ENCODE data around the gene ZBTB7B. TPM values are rescaled to one million over a fixed set of nuclear protein-coding genes. Genes with fewer than 3 reads are reported as not detected.

Gene ZBTB7B
- total and polyA plus RNA-seq, 9 of the 15 experiments (the other 6 are each of a cell fraction or from before 2014, with no cell fraction given): 0.04 to 46.5 (median 15.2) TPM

- no peak for TF ChIP-seq DEAF1 (CRISPR knock-in tag; IDR thresholded peaks at IDR 0.05)
- no peak for TF ChIP-seq THAP7 (CRISPR knock-in tag; IDR thresholded peaks at IDR 0.05)
- TF ChIP-seq PATZ1 (CRISPR knock-in tag; IDR thresholded peaks at IDR 0.05; ENCODE audit: borderline replicate concordance): no peak
- no peak for TF ChIP-seq ZNF407 (IDR thresholded peaks at IDR 0.05; ENCODE audit: low read depth)
- TF ChIP-seq MYBL2 (IDR thresholded peaks at IDR 0.05; ENCODE audit: low read depth): no peak
- no peak for TF ChIP-seq MYBL2 (CRISPR knock-in tag; IDR thresholded peaks at IDR 0.05; ENCODE audit: borderline replicate concordance)
- peak in 1 of 2 experiments; percentile 31; a peak in 2 of 4 replicates for TF ChIP-seq MNT (conservative IDR thresholded peaks at IDR 0.05)
- peak; percentile 83 for TF ChIP-seq TBP (optimal IDR thresholded peaks at IDR 0.05; ENCODE audit: low read depth, low read length)
- TF ChIP-seq ZNF589 (CRISPR knock-in tag; IDR thresholded peaks at IDR 0.05; ENCODE audit: low read depth): peak; percentile 36; the same call in 1 of the 2 replicates
- TF ChIP-seq PKNOX1 (IDR thresholded peaks at IDR 0.05): no peak
These were observed 61.0 kb downstream of the ZBTB7B start, which contains the start of gene EFNA4 (continued) for GRCh38 chr1:155063550-155064110.

Measured in K562 (cell line).